Measurements from ENCODE around the gene LRMDA.

LRMDA gene

GRCh38 chr10:75633568-75633967 lies 202.1 kb downstream of the LRMDA start:
- DNase-seq (ENCODE audit: low read depth in 2 of 3, low spot score in 1 of 3), result no peak

- no peak for DNase-seq (ENCODE audit: low read depth in 2 of 3, low spot score in 1 of 3)
Observed at GRCh38 chr10:75634947-75635346, 203.5 kb downstream of the LRMDA start.

- no peak for DNase-seq (ENCODE audit: low read depth in 2 of 3, low spot score in 1 of 3)
Observed at GRCh38 chr10:75638752-75639151, 207.3 kb downstream of the LRMDA start.

- no peak for DNase-seq (ENCODE audit: low read depth in 2 of 3, low spot score in 1 of 3)
Observed at GRCh38 chr10:75639736-75640135, 208.3 kb downstream of the LRMDA start.

GRCh38 chr10:75640381-75640780 lies 209.0 kb downstream of the LRMDA start:
- DNase-seq (ENCODE audit: low read depth in 2 of 3, low spot score in 1 of 3), result no peak

- no peak for DNase-seq (ENCODE audit: low read depth in 2 of 3, low spot score in 1 of 3)
Observed at GRCh38 chr10:75640803-75641202, 209.4 kb downstream of the LRMDA start.

GRCh38 chr10:75643405-75643804 lies 212.0 kb downstream of the LRMDA start:
- DNase-seq (ENCODE audit: low read depth in 2 of 3, low spot score in 1 of 3), result no peak

- DNase-seq (ENCODE audit: low read depth in 2 of 3, low spot score in 1 of 3), result no peak
Observed at GRCh38 chr10:75643944-75644692, 212.7 kb downstream of the LRMDA start.

GRCh38 chr10:75645704-75646103 lies 214.3 kb downstream of the LRMDA start:
- DNase-seq (ENCODE audit: low read depth in 2 of 3, low spot score in 1 of 3), result no peak

GRCh38 chr10:75646218-75646915 lies 214.9 kb downstream of the LRMDA start:
- DNase-seq (ENCODE audit: low read depth in 2 of 3, low spot score in 1 of 3), result no peak

- no peak for DNase-seq (ENCODE audit: low read depth in 2 of 3, low spot score in 1 of 3)
Observed at GRCh38 chr10:75646916-75647315, 215.5 kb downstream of the LRMDA start.

- DNase-seq (ENCODE audit: low read depth in 2 of 3, low spot score in 1 of 3), result no peak
Observed at GRCh38 chr10:75647675-75648074, 216.3 kb downstream of the LRMDA start.

GRCh38 chr10:75648351-75648750 lies 216.9 kb downstream of the LRMDA start:
- no peak for DNase-seq (ENCODE audit: low read depth in 2 of 3, low spot score in 1 of 3)

GRCh38 chr10:75648854-75649253 lies 217.4 kb downstream of the LRMDA start:
- DNase-seq (ENCODE audit: low read depth in 2 of 3, low spot score in 1 of 3), result no peak

GRCh38 chr10:75649466-75649865 lies 218.0 kb downstream of the LRMDA start:
- no peak for DNase-seq (ENCODE audit: low read depth in 2 of 3, low spot score in 1 of 3)

GRCh38 chr10:75650648-75651047 lies 219.2 kb downstream of the LRMDA start:
- DNase-seq (ENCODE audit: low read depth in 2 of 3, low spot score in 1 of 3), result no peak

- DNase-seq (ENCODE audit: low read depth in 2 of 3, low spot score in 1 of 3), result no peak
Observed at GRCh38 chr10:75651417-75651816, 220.0 kb downstream of the LRMDA start.

- DNase-seq (ENCODE audit: low read depth in 2 of 3, low spot score in 1 of 3), result no peak
Observed at GRCh38 chr10:75652146-75652740, 220.8 kb downstream of the LRMDA start.

- DNase-seq (ENCODE audit: low read depth in 2 of 3, low spot score in 1 of 3), result no peak
Observed at GRCh38 chr10:75653761-75654160, 222.3 kb downstream of the LRMDA start.

- no peak for DNase-seq (ENCODE audit: low read depth in 2 of 3, low spot score in 1 of 3)
Observed at GRCh38 chr10:75654171-75654771, 222.8 kb downstream of the LRMDA start.

GRCh38 chr10:75654772-75655171 lies 223.3 kb downstream of the LRMDA start:
- DNase-seq (ENCODE audit: low read depth in 2 of 3, low spot score in 1 of 3), result no peak

Data from stimulated activated CD4-positive, alpha-beta T cell treated with anti-CD3 and anti-CD28 coated beads, Interleukin-12 subunit alpha, Interleukin-12 subunit beta, amount 100 ng/mL, for 48 hours (primary cell).